ENCODE results near the gene FAHD1.

Gene FAHD1

GRCh38 chr16:1808691-1809090 is 18.3 kb upstream of the FAHD1 start:
- Histone ChIP-seq H3K27ac (ENCODE audit: low read depth, low read length) (no peak overlapping the region), H3K4me3 (ENCODE audit: low read length) (no peak overlapping the region), H3K9me3 (ENCODE audit: control insufficient read depth, insufficient read depth, low read length) (no peaks in the 10 kb centered on the region), H3K4me1 (ENCODE audit: control insufficient read depth, low read length) (no peaks in the 10 kb centered on the region), H3K27me3 (ENCODE audit: control insufficient read depth, low read length) (no peaks in the 10 kb centered on the region), H3K79me2 (ENCODE audit: control insufficient read depth, low read length) (no peaks in the 10 kb centered on the region), H3K4me2 (ENCODE audit: low read length) (no peak overlapping the region), H3K9me2 (replicated peaks; ENCODE audit: control insufficient read depth, low read length) (no peaks in the 10 kb centered on the region), H3K36me3 (ENCODE audit: control insufficient read depth, low read length) (no peaks in the 10 kb centered on the region), H4K20me1 (ENCODE audit: control insufficient read depth, insufficient read depth, low read depth, low read length) (no peaks in the 10 kb centered on the region), H3F3A (ENCODE audit: control insufficient read depth, insufficient read depth) (no peaks in the 10 kb centered on the region)
- TF ChIP-seq CTCF (IDR thresholded peaks at IDR 0.05; ENCODE audit: low read depth, low read length, poor library complexity, severe bottlenecking) (no peak), EZH2phosphoT487 (IDR thresholded peaks at IDR 0.05; ENCODE audit: borderline replicate concordance, low read length) (no peak)

DNA sequence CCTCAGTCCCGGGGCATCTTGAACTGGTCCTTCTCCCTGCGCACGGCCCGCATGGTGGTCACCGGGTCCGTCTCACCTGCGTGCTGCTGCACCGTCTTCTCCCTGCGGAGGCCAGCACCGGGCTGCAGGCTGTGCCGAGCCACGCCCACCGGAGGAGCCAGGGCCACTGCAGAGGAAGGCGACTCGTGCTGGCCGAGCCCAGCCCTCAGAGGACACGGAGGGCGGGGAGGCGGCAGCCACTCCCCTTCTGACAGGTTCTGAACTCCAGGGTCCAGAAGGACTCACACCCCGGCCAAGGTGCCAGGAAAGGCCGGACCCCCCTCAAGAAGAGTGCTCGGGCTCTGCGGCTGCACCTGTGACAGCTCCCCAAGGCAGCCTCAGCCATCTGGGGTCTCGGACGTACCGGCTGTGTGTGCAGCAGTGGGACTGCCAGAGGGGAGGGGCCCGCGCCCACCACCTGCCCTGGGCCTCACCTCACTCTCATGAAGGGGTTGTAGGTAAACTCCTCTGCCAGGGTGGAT is 17.7 kb upstream of the FAHD1 start:
- H3K79me2 ChIP-seq (ENCODE audit: control insufficient read depth, low read length) = no peaks in the 10 kb centered on the region
- no peak overlapping the region for H3K4me2 ChIP-seq (ENCODE audit: low read length)
- no peak for TF ChIP-seq CTCF (IDR thresholded peaks at IDR 0.05; ENCODE audit: low read depth, low read length, poor library complexity, severe bottlenecking)
- no peak for TF ChIP-seq EZH2phosphoT487 (IDR thresholded peaks at IDR 0.05; ENCODE audit: borderline replicate concordance, low read length)
- H3K4me3 ChIP-seq (ENCODE audit: low read length) = no peak overlapping the region
- no peaks in the 10 kb centered on the region for H3K4me1 ChIP-seq (ENCODE audit: control insufficient read depth, low read length)
- no peaks in the 10 kb centered on the region for H3K36me3 ChIP-seq (ENCODE audit: control insufficient read depth, low read length)
- no peak overlapping the region for H3K27ac ChIP-seq (ENCODE audit: low read depth, low read length)
- no peaks in the 10 kb centered on the region for H3K27me3 ChIP-seq (ENCODE audit: control insufficient read depth, low read length)
- H3F3A ChIP-seq (ENCODE audit: control insufficient read depth, insufficient read depth) = no peaks in the 10 kb centered on the region
- H3K9me2 ChIP-seq (replicated peaks; ENCODE audit: control insufficient read depth, low read length) = no peaks in the 10 kb centered on the region
- H4K20me1 ChIP-seq (ENCODE audit: control insufficient read depth, insufficient read depth, low read depth, low read length) = no peaks in the 10 kb centered on the region
- H3K9me3 ChIP-seq (ENCODE audit: control insufficient read depth, insufficient read depth, low read length) = no peaks in the 10 kb centered on the region

GRCh38 chr16:1810106-1810505 is 16.9 kb upstream of the FAHD1 start:
- H3K27ac ChIP-seq (ENCODE audit: low read depth, low read length) = no peak overlapping the region
- no peaks in the 10 kb centered on the region for H4K20me1 ChIP-seq (ENCODE audit: control insufficient read depth, insufficient read depth, low read depth, low read length)
- H3K4me1 ChIP-seq (ENCODE audit: control insufficient read depth, low read length) = no peaks in the 10 kb centered on the region
- no peaks in the 10 kb centered on the region for H3K9me2 ChIP-seq (replicated peaks; ENCODE audit: control insufficient read depth, low read length)
- no peaks in the 10 kb centered on the region for H3K27me3 ChIP-seq (ENCODE audit: control insufficient read depth, low read length)
- no peaks in the 10 kb centered on the region for H3K36me3 ChIP-seq (ENCODE audit: control insufficient read depth, low read length)
- no peaks in the 10 kb centered on the region for H3F3A ChIP-seq (ENCODE audit: control insufficient read depth, insufficient read depth)
- TF ChIP-seq CTCF (IDR thresholded peaks at IDR 0.05; ENCODE audit: low read depth, low read length, poor library complexity, severe bottlenecking) (no peak), EZH2phosphoT487 (IDR thresholded peaks at IDR 0.05; ENCODE audit: borderline replicate concordance, low read length) (no peak)
- H3K9me3 ChIP-seq (ENCODE audit: control insufficient read depth, insufficient read depth, low read length) = no peaks in the 10 kb centered on the region
- no peak overlapping the region for H3K4me2 ChIP-seq (ENCODE audit: low read length)
- H3K79me2 ChIP-seq (ENCODE audit: control insufficient read depth, low read length) = no peaks in the 10 kb centered on the region
- H3K4me3 ChIP-seq (ENCODE audit: low read length) = no peak overlapping the region
